Measurements from ENCODE around the gene BCL3. TPM values are rescaled to one million over a fixed set of nuclear protein-coding genes. Genes with fewer than 3 reads are reported as not detected.

Gene BCL3
- polyA plus RNA-seq, 6 donors from 2014 or later = 8.2 to 17.4 (median 14.1) TPM

GRCh38 chr19:44749292-44749691 is 784 bp downstream of the BCL3 start:
- Mint-ChIP-seq H3K4me3 (peak overlapping the region; percentile 83 to 95 (median 88)), H3K4me1 (peaks cover 62 to 80% (median 78%) of the 10 kb centered on the region in 3 donors), H3K36me3 (no peaks in the 10 kb centered on the region), H3K9me3 (no peaks in the 10 kb centered on the region), H3K27ac (peak overlapping the region; percentile 93 to 100 (median 98)), H3K27me3 (no peaks in the 10 kb centered on the region)
- DNase-seq = no peak
- no peak for ATAC-seq (ENCODE audit: low read depth in 2 of 2)

GRCh38 chr19:44749994-44750393 is 1.5 kb downstream of the BCL3 start:
- Mint-ChIP-seq H3K4me3 (peak overlapping the region; percentile 83 to 95 (median 88)), H3K27me3 (no peaks in the 10 kb centered on the region), H3K27ac (peak overlapping the region; percentile 93 to 100 (median 98)), H3K4me1 (peaks cover 68 to 85% (median 78%) of the 10 kb centered on the region in 3 donors), H3K9me3 (no peaks in the 10 kb centered on the region), H3K36me3 (no peaks in the 10 kb centered on the region)
- ATAC-seq (ENCODE audit: low read depth in 2 of 2) (no peak), DNase-seq (no peak)

GRCh38 chr19:44752123-44752815 is 3.8 kb downstream of the BCL3 start:
- H3K4me3 Mint-ChIP-seq = peak overlapping the region; percentile 86 to 97 (median 96)
- no peak for ATAC-seq (ENCODE audit: low read depth in 2 of 2)
- H3K9me3 Mint-ChIP-seq = no peaks in the 10 kb centered on the region
- H3K36me3 Mint-ChIP-seq = no peaks in the 10 kb centered on the region
- DNase-seq = peak; percentile 51
- peak overlapping the region; percentile 93 to 100 (median 99) for H3K27ac Mint-ChIP-seq
- no peaks in the 10 kb centered on the region for H3K27me3 Mint-ChIP-seq
- peaks cover 62 to 76% (median 71%) of the 10 kb centered on the region in 3 donors for H3K4me1 Mint-ChIP-seq

DNA sequence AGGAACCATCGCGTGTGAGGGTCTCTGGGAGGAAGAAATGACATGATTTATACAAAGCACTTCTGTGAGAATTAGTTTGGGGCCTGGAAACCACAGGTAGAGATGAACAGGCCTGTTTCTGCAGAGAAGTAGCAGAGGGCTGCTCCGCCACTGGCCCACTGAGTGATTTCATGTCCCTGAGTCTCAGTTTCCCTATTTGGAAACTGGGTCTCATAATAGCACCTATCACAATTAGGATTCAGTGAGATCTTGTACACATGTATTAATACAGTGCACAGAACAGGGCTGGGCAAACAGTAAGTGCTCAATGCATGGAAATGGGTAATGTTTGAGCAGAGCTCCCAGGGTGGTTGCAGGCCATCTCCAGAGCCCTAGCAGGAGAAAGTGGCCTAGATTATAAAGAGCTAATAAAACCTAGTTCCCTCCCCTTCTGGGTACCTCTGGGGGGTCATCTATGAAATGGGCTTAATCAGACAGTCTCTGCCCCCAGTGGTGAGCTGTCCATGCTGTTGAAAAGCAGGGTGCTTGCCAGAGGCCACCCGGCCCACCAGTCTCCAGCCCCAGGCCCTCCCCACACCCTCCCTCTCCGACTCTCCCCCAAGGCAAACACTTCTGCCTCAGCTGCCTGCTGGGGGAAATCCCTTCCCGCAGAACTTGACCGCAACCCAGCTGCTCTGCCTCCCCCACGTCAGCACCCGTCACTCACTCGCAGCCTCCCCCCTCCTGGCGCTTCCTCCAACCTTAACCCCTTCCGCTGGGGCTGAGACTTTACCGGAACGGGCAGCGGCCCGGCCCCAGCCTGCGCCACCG is 4.5 kb downstream of the BCL3 start:
- Mint-ChIP-seq H3K27me3 (no peaks in the 10 kb centered on the region), H3K36me3 (no peaks in the 10 kb centered on the region), H3K9me3 (no peaks in the 10 kb centered on the region), H3K4me3 (peak overlapping the region; percentile 95 to 97 (median 96)), H3K4me1 (peaks cover 54 to 72% (median 64%) of the 10 kb centered on the region in 3 donors), H3K27ac (peak overlapping the region; percentile 93 to 100 (median 99))
- peak; percentile 98 for DNase-seq
- ATAC-seq (ENCODE audit: low read depth in 2 of 2) = peak; percentile 75 to 76

GRCh38 chr19:44753626-44753931 is 5.1 kb downstream of the BCL3 start:
- ATAC-seq (ENCODE audit: low read depth in 2 of 2) (no peak), DNase-seq (no peak)
- Mint-ChIP-seq H3K36me3 (no peaks in the 10 kb centered on the region), H3K4me3 (peak overlapping the region; percentile 95 to 97 (median 96)), H3K27ac (peak overlapping the region; percentile 93 to 100 (median 99)), H3K9me3 (no peaks in the 10 kb centered on the region), H3K4me1 (peaks cover 51 to 74% (median 62%) of the 10 kb centered on the region in 3 donors), H3K27me3 (no peaks in the 10 kb centered on the region)

DNA sequence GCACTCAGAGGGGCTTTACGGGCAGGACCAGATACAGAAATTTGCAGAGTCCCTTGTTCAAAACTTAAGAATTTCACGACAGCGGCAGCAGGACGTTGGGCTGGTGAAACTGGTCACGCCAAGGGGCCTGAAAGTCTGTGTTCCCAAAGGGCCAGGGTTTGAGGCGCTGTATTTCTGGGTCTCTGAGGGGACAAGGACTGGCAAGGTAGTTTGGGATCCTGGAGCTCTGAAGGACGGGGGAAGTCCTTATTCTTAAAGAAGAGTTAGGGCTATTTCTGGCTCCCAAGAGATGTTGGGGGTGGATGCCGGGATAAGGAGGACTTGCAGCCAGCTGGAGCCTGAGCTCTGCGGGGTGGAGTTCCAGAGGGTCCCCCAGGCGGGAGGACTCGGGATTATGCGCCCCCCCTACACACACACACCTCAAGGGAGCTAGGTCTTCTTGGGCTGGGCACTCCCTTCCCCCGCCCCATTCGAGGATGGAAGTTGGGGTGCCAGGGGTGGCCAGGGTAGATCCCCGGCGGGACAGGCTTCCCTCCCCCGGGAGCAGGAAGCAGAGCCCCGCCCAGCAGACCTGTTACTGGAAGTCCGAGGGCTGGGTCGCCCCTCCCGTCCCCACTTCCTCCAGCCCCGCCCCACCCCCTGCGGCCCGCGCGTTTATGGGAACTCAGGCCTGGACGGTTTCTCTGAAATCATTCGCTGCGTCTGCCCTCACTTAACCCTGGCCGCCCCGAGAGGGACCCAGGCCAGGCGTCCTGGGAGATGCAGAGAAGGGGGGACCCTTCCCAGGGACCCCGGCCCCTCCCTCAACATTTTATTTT is 5.6 kb downstream of the BCL3 start:
- ATAC-seq (ENCODE audit: low read depth in 2 of 2) (peak; percentile 14 to 18), DNase-seq (peak; percentile 60)
- no peaks in the 10 kb centered on the region for H3K9me3 Mint-ChIP-seq
- no peaks in the 10 kb centered on the region for H3K36me3 Mint-ChIP-seq
- peak overlapping the region; percentile 95 to 97 (median 96) for H3K4me3 Mint-ChIP-seq
- H3K27ac Mint-ChIP-seq = peak overlapping the region; percentile 93 to 100 (median 99)
- no peaks in the 10 kb centered on the region for H3K27me3 Mint-ChIP-seq
- H3K4me1 Mint-ChIP-seq = peaks cover 48 to 72% (median 61%) of the 10 kb centered on the region in 3 donors

DNA sequence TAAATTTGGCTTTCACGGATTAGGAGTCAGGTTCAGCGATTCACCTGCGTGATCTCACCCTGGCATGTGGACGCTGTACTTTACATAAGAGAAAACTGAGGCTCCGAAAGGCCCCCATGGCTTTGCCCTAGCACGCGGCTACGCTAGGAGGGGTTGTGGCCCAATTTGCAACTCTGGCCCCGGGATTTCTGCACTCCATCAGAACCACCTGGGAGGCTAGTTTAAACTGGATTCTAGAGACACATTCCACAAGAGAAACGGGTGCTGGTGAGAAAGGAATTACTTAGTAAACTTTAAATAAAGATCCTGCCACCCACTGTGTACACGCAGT is 6.2 kb downstream of the BCL3 start:
- Mint-ChIP-seq H3K4me1 (peaks cover 42 to 68% (median 55%) of the 10 kb centered on the region in 3 donors), H3K27ac (peak overlapping the region; percentile 93 to 100 (median 99)), H3K36me3 (peaks cover 0 to 4% of the 10 kb centered on the region in 2 donors), H3K9me3 (no peaks in the 10 kb centered on the region), H3K27me3 (no peaks in the 10 kb centered on the region), H3K4me3 (peak overlapping the region; percentile 95 to 97 (median 96))
- ATAC-seq (ENCODE audit: low read depth in 2 of 2) (no peak), DNase-seq (no peak)

GRCh38 chr19:44755219-44755618 is 6.7 kb downstream of the BCL3 start:
- H3K27ac Mint-ChIP-seq = peak overlapping the region in 5 of 6 donors; percentile 93 to 100 (median 99)
- no peaks in the 10 kb centered on the region for H3K9me3 Mint-ChIP-seq
- H3K27me3 Mint-ChIP-seq = no peaks in the 10 kb centered on the region
- ATAC-seq (ENCODE audit: low read depth in 2 of 2) (no peak), DNase-seq (no peak)
- peaks cover 37 to 67% (median 50%) of the 10 kb centered on the region in 3 donors for H3K4me1 Mint-ChIP-seq
- H3K4me3 Mint-ChIP-seq = peak overlapping the region in 7 of 8 donors; percentile 95 to 97 (median 96)
- H3K36me3 Mint-ChIP-seq = peaks cover 0 to 6% of the 10 kb centered on the region in 2 donors

- H3K27me3 Mint-ChIP-seq = no peaks in the 10 kb centered on the region
Measured at GRCh38 chr19:44756089-44756562, 7.6 kb downstream of the BCL3 start.

DNA sequence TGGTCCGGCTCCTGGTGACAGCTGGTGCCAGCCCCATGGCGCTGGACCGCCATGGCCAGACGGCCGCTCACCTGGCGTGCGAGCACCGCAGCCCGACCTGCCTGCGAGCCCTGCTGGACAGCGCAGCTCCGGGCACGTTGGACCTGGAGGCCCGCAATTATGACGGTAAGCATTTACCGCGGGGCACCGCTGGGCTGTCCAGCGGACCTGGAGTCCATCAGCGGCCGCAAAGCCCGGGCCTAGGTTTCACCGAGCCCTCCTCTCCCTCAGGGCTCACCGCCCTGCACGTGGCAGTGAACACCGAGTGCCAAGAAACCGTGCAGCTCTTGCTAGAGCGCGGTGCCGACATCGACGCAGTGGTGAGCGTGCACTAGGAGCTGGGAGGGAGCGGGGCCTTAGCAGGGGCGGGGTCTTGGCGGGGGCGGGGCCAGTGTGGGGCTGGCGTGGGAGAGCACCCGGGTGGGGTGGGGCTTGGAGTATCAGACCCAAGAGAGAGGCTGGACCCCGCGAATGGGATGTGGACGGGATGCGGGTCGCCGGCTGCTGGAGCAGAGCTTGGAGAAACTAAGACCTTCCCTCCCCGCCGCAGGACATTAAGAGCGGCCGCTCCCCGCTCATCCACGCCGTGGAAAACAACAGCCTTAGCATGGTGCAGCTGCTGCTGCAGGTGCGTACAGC is 8.7 kb downstream of the BCL3 start:
- peaks cover 22 to 58% (median 30%) of the 10 kb centered on the region in 3 donors for H3K4me1 Mint-ChIP-seq
- H3K36me3 Mint-ChIP-seq = peaks cover 0 to 6% of the 10 kb centered on the region in 2 donors
- H3K27me3 Mint-ChIP-seq = no peaks in the 10 kb centered on the region
- H3K27ac Mint-ChIP-seq = peak overlapping the region in 2 of 6 donors; percentile 52 to 93
- H3K4me3 Mint-ChIP-seq = peak overlapping the region in 1 of 8 donors; percentile 47
- no peak for ATAC-seq (ENCODE audit: low read depth in 2 of 2)
- H3K9me3 Mint-ChIP-seq = no peaks in the 10 kb centered on the region
- no peak for DNase-seq

More at GRCh38 chr19:44756089-44756562, 7.6 kb downstream of the BCL3 start:
- peaks cover 0 to 6% of the 10 kb centered on the region in 2 donors for H3K36me3 Mint-ChIP-seq
- ATAC-seq (ENCODE audit: low read depth in 2 of 2) (no peak), DNase-seq (no peak)
- no peaks in the 10 kb centered on the region for H3K9me3 Mint-ChIP-seq
- H3K27ac Mint-ChIP-seq = peak overlapping the region in 5 of 6 donors; percentile 15 to 93 (median 70)
- peak overlapping the region in 2 of 8 donors; percentile 27 to 29 for H3K4me3 Mint-ChIP-seq
- H3K4me1 Mint-ChIP-seq = peaks cover 28 to 65% (median 41%) of the 10 kb centered on the region in 3 donors

GRCh38 chr19:44757735-44758505 is 9.4 kb downstream of the BCL3 start:
- H3K9me3 Mint-ChIP-seq = no peaks in the 10 kb centered on the region
- peaks cover 15 to 53% (median 23%) of the 10 kb centered on the region in 3 donors for H3K4me1 Mint-ChIP-seq
- no peaks in the 10 kb centered on the region for H3K27me3 Mint-ChIP-seq
- H3K4me3 Mint-ChIP-seq = peak overlapping the region in 2 of 8 donors; percentile 47 to 80
- H3K36me3 Mint-ChIP-seq = peaks cover 0 to 6% of the 10 kb centered on the region in 2 donors
- ATAC-seq (ENCODE audit: low read depth in 2 of 2) (no peak), DNase-seq (no peak)
- H3K27ac Mint-ChIP-seq = peak overlapping the region in 4 of 6 donors; percentile 26 to 52 (median 48)

- Mint-ChIP-seq H3K27ac (peak overlapping the region in 4 of 6 donors; percentile 15 to 54 (median 38)), H3K4me3 (no peak overlapping the region), H3K4me1 (peaks cover 15 to 50% (median 17%) of the 10 kb centered on the region in 3 donors), H3K36me3 (peaks cover 0 to 6% of the 10 kb centered on the region in 2 donors), H3K9me3 (no peaks in the 10 kb centered on the region), H3K27me3 (no peaks in the 10 kb centered on the region)
- ATAC-seq (ENCODE audit: low read depth in 2 of 2) = no peak
- no peak for DNase-seq
Measured at GRCh38 chr19:44758596-44758995, 10.1 kb downstream of the BCL3 start.

Data from naive B cell (primary cell).